WTC11 (cell line): Measurements from ENCODE around the gene ROBO1. TPM values are rescaled to one million over a fixed set of nuclear protein-coding genes. Genes with fewer than 3 reads are reported as not detected.

Experiments used
- ATAC-seq: fragments of 200-7000 bp; cut with Tn5 transposase; 2 replicates; pipeline ENCODE4 v1.10.0; 2021; ENCODE audit warnings: mild to moderate bottlenecking, moderate library complexity
- CTCF ChIA-PET: fragments of 300-600 bp; sonication (Branson Sonifier 250); formaldehyde crosslinking; loops from one replicate; lab custom pipeline; 2021; ENCODE audit warnings: antibody characterized with exemption; lab: Charles Lee
- POLR2A ChIA-PET: fragments of 350-600 bp; sonication (Branson Sonifier 250); formaldehyde crosslinking; loops from one replicate; lab custom pipeline; 2021; ENCODE audit warnings: antibody characterized with exemption; lab: Charles Lee
- DNase-seq: peaks from one replicate; pipeline ENCODE4 v3.0.0; 2021; ENCODE audit warnings: low spot score
- H3K27ac Mint-ChIP-seq: 2 replicates; pipeline ENCODE4 v1.8.0; 2021; ENCODE audit warnings: mixed read lengths
- H3K27me3 Mint-ChIP-seq: 2 replicates; pipeline ENCODE4 v1.8.0; 2021; ENCODE audit warnings: low read depth, mild to moderate bottlenecking, moderate library complexity, mixed read lengths
- H3K36me3 Mint-ChIP-seq: 2 replicates; pipeline ENCODE4 v1.8.0; 2021; ENCODE audit warnings: mixed read lengths
- H3K4me1 Mint-ChIP-seq: 2 replicates; pipeline ENCODE4 v1.8.0; 2022; ENCODE audit warnings: mixed read lengths
- H3K4me3 Mint-ChIP-seq: 2 replicates; pipeline ENCODE4 v1.8.0; 2021; ENCODE audit warnings: mild to moderate bottlenecking, moderate library complexity, mixed read lengths
- H3K9me3 Mint-ChIP-seq: 2 replicates; pipeline ENCODE4 v1.8.0; 2021; ENCODE audit warnings: mixed read lengths
- EMX1 ChIP-seq: fragments of 250-450 bp; sonication (Bioruptor Pico); IDR thresholded peaks from 2 replicates; pipeline ENCODE4 v1.8.0; 2021; ENCODE audit warnings: mild to moderate bottlenecking
- IRF2 ChIP-seq: sonication (generic); formaldehyde crosslinking; IDR thresholded peaks from 2 replicates; pipeline ENCODE4 v1.8.0; 2022; ENCODE audit warnings: low read depth, missing genetic modification reagents, borderline replicate concordance
- TEAD4 ChIP-seq: sonication (generic); formaldehyde crosslinking; IDR thresholded peaks from 2 replicates; pipeline ENCODE4 v1.8.0; 2022; ENCODE audit warnings: mild to moderate bottlenecking, missing genetic modification reagents
- TP53 ChIP-seq: sonication (generic); formaldehyde crosslinking; IDR thresholded peaks from 2 replicates; pipeline ENCODE4 v1.8.1; 2023; ENCODE audit warnings: mild to moderate bottlenecking, missing genetic modification reagents
- ZNF219 ChIP-seq: sonication (generic); formaldehyde crosslinking; IDR thresholded peaks from 2 replicates; pipeline ENCODE4 v1.8.0; 2023; ENCODE audit warnings: missing genetic modification reagents, mild to moderate bottlenecking, borderline replicate concordance
- total RNA-seq: library from RNA; stranded (reverse); gene quantifications from 3 replicates; pipeline ENCODE4 v1.2.3, GENCODE V29; 2021
- TF ChIP-seq, protein P1 (sequence below): sonication (generic); formaldehyde crosslinking; IDR thresholded peaks from 2 replicates; pipeline ENCODE4 v1.8.1; 2023; ENCODE audit warnings: mild to moderate bottlenecking, missing genetic modification reagents, borderline replicate concordance
- TF ChIP-seq, protein P2 (sequence below): sonication (generic); formaldehyde crosslinking; conservative IDR thresholded peaks from 2 replicates; pipeline ENCODE4 v1.8.1; 2022; ENCODE audit warnings: mild to moderate bottlenecking, missing genetic modification reagents
- TF ChIP-seq, protein P3 (sequence below): sonication (generic); formaldehyde crosslinking; IDR thresholded peaks from 2 replicates; pipeline ENCODE4 v1.8.1; 2022; ENCODE audit warnings: mild to moderate bottlenecking, moderate library complexity, missing genetic modification reagents
- TF ChIP-seq, protein P4 (sequence below): fragments of 250-450 bp; sonication (Bioruptor Pico); IDR thresholded peaks from 2 replicates; pipeline ENCODE4 v1.9.0; 2021; ENCODE audit warnings: mild to moderate bottlenecking
- TF ChIP-seq, protein P5 (sequence below): sonication (generic); formaldehyde crosslinking; IDR thresholded peaks from 2 replicates; pipeline ENCODE4 v1.8.1; 2023; ENCODE audit warnings: mild to moderate bottlenecking, missing genetic modification reagents
- TF ChIP-seq, protein P6 (sequence below): sonication (generic); formaldehyde crosslinking; IDR thresholded peaks from 2 replicates; pipeline ENCODE4 v1.8.0; 2023; ENCODE audit warnings: missing genetic modification reagents
- TF ChIP-seq, protein P7 (sequence below): sonication (generic); formaldehyde crosslinking; conservative IDR thresholded peaks from 2 replicates; pipeline ENCODE4 v1.8.1; 2023; ENCODE audit warnings: mild to moderate bottlenecking, low read depth, missing genetic modification reagents, moderate library complexity
- TF ChIP-seq, protein P8 (sequence below): fragments of 250-450 bp; sonication (Bioruptor Pico); conservative IDR thresholded peaks from 2 replicates; pipeline ENCODE4 v1.9.0; 2021; ENCODE audit warnings: mild to moderate bottlenecking

ROBO1 gene
- total RNA-seq, 1 experiment from 2014 or later, result 90.9 TPM

DNA sequence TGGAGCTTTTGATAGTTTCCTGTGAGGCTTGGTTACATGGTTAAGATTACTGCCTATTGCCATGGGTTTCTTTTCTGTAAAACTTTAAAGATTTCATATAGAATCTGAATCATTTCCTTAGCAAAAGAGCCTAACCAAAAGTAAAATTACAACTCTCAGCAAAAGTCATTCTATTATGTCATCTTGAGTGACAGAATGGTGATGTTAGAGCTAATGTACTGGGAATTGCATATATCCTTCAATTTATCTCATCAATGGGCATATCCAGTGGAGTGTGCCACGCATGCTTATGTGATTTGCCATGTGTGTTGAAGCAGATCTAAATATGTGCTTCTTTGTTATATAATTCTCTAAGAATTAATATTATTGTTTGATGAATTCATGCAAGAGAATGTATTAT, 212.1 kb downstream of the ROBO1 start:
- H3K27ac Mint-ChIP-seq, result no peak overlapping the region
- H3K36me3 Mint-ChIP-seq, result no peaks in the 10 kb centered on the region
- no peaks in the 10 kb centered on the region for H3K27me3 Mint-ChIP-seq
- DNase-seq (no peak), ATAC-seq (no peak)
- ChIA-PET CTCF (no interaction called here), POLR2A (no interaction called here)
- no peaks in the 10 kb centered on the region for H3K9me3 Mint-ChIP-seq
- H3K4me1 Mint-ChIP-seq, result no peaks in the 10 kb centered on the region
- no peak overlapping the region for H3K4me3 Mint-ChIP-seq
- TF ChIP-seq TP53 (CRISPR knock-in tag) (no peak), TEAD4 (CRISPR knock-in tag) (no peak), ZNF219 (CRISPR knock-in tag) (no peak), IRF2 (CRISPR knock-in tag) (no peak), EMX1 (CRISPR knock-in tag) (no peak)
- TF ChIP-seq, protein P1, sequence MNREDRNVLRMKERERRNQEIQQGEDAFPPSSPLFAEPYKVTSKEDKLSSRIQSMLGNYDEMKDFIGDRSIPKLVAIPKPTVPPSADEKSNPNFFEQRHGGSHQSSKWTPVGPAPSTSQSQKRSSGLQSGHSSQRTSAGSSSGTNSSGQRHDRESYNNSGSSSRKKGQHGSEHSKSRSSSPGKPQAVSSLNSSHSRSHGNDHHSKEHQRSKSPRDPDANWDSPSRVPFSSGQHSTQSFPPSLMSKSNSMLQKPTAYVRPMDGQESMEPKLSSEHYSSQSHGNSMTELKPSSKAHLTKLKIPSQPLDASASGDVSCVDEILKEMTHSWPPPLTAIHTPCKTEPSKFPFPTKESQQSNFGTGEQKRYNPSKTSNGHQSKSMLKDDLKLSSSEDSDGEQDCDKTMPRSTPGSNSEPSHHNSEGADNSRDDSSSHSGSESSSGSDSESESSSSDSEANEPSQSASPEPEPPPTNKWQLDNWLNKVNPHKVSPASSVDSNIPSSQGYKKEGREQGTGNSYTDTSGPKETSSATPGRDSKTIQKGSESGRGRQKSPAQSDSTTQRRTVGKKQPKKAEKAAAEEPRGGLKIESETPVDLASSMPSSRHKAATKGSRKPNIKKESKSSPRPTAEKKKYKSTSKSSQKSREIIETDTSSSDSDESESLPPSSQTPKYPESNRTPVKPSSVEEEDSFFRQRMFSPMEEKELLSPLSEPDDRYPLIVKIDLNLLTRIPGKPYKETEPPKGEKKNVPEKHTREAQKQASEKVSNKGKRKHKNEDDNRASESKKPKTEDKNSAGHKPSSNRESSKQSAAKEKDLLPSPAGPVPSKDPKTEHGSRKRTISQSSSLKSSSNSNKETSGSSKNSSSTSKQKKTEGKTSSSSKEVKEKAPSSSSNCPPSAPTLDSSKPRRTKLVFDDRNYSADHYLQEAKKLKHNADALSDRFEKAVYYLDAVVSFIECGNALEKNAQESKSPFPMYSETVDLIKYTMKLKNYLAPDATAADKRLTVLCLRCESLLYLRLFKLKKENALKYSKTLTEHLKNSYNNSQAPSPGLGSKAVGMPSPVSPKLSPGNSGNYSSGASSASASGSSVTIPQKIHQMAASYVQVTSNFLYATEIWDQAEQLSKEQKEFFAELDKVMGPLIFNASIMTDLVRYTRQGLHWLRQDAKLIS (CRISPR knock-in tag), result no peak
- TF ChIP-seq, protein P2, sequence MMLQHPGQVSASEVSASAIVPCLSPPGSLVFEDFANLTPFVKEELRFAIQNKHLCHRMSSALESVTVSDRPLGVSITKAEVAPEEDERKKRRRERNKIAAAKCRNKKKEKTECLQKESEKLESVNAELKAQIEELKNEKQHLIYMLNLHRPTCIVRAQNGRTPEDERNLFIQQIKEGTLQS (CRISPR knock-in tag), result no peak
- TF ChIP-seq, protein P3, sequence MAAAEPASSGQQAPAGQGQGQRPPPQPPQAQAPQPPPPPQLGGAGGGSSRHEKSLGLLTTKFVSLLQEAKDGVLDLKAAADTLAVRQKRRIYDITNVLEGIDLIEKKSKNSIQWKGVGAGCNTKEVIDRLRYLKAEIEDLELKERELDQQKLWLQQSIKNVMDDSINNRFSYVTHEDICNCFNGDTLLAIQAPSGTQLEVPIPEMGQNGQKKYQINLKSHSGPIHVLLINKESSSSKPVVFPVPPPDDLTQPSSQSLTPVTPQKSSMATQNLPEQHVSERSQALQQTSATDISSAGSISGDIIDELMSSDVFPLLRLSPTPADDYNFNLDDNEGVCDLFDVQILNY (CRISPR knock-in tag), result no peak
- TF ChIP-seq, protein P4, sequence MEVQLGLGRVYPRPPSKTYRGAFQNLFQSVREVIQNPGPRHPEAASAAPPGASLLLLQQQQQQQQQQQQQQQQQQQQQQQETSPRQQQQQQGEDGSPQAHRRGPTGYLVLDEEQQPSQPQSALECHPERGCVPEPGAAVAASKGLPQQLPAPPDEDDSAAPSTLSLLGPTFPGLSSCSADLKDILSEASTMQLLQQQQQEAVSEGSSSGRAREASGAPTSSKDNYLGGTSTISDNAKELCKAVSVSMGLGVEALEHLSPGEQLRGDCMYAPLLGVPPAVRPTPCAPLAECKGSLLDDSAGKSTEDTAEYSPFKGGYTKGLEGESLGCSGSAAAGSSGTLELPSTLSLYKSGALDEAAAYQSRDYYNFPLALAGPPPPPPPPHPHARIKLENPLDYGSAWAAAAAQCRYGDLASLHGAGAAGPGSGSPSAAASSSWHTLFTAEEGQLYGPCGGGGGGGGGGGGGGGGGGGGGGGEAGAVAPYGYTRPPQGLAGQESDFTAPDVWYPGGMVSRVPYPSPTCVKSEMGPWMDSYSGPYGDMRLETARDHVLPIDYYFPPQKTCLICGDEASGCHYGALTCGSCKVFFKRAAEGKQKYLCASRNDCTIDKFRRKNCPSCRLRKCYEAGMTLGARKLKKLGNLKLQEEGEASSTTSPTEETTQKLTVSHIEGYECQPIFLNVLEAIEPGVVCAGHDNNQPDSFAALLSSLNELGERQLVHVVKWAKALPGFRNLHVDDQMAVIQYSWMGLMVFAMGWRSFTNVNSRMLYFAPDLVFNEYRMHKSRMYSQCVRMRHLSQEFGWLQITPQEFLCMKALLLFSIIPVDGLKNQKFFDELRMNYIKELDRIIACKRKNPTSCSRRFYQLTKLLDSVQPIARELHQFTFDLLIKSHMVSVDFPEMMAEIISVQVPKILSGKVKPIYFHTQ (CRISPR knock-in tag), result no peak
- TF ChIP-seq, protein P5, sequence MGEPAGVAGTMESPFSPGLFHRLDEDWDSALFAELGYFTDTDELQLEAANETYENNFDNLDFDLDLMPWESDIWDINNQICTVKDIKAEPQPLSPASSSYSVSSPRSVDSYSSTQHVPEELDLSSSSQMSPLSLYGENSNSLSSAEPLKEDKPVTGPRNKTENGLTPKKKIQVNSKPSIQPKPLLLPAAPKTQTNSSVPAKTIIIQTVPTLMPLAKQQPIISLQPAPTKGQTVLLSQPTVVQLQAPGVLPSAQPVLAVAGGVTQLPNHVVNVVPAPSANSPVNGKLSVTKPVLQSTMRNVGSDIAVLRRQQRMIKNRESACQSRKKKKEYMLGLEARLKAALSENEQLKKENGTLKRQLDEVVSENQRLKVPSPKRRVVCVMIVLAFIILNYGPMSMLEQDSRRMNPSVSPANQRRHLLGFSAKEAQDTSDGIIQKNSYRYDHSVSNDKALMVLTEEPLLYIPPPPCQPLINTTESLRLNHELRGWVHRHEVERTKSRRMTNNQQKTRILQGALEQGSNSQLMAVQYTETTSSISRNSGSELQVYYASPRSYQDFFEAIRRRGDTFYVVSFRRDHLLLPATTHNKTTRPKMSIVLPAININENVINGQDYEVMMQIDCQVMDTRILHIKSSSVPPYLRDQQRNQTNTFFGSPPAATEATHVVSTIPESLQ (CRISPR knock-in tag), result no peak
- TF ChIP-seq, protein P6, sequence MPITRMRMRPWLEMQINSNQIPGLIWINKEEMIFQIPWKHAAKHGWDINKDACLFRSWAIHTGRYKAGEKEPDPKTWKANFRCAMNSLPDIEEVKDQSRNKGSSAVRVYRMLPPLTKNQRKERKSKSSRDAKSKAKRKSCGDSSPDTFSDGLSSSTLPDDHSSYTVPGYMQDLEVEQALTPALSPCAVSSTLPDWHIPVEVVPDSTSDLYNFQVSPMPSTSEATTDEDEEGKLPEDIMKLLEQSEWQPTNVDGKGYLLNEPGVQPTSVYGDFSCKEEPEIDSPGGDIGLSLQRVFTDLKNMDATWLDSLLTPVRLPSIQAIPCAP (CRISPR knock-in tag), result no peak
- TF ChIP-seq, protein P7, sequence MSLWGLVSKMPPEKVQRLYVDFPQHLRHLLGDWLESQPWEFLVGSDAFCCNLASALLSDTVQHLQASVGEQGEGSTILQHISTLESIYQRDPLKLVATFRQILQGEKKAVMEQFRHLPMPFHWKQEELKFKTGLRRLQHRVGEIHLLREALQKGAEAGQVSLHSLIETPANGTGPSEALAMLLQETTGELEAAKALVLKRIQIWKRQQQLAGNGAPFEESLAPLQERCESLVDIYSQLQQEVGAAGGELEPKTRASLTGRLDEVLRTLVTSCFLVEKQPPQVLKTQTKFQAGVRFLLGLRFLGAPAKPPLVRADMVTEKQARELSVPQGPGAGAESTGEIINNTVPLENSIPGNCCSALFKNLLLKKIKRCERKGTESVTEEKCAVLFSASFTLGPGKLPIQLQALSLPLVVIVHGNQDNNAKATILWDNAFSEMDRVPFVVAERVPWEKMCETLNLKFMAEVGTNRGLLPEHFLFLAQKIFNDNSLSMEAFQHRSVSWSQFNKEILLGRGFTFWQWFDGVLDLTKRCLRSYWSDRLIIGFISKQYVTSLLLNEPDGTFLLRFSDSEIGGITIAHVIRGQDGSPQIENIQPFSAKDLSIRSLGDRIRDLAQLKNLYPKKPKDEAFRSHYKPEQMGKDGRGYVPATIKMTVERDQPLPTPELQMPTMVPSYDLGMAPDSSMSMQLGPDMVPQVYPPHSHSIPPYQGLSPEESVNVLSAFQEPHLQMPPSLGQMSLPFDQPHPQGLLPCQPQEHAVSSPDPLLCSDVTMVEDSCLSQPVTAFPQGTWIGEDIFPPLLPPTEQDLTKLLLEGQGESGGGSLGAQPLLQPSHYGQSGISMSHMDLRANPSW, result no peak
- TF ChIP-seq, protein P8, sequence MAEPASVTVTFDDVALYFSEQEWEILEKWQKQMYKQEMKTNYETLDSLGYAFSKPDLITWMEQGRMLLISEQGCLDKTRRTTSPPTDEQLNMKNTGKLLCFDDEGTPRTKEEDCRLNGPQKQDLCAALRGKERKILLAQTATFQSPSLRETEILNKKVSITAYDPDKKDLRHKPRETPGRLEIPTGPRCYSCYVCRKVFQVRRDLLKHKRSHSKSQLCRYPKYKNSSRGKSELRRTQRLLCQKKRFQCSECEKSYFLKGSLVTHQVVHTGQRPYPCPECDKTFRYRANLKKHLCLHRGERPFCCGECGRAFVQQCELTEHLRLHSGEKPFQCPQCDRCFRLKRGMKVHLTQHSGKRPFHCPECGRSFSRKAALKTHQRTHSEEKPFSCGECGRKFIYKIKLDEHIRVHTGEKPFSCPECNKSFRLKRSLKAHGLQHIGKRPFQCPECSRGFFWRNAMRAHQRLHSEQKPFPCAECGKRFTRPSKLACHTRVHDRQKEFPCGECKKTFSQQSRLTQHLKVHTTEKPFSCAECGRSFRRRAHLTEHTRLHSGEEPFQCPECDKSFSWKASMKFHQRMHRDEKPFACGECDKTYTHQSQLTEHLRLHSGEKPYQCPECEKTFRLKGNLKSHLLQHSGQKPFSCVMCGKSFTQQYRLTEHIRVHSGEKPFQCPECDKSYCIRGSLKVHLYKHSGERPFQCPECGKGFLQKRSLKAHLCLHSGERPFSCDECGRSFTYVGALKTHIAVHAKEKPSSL (CRISPR knock-in tag), result no peak
